ENCODE results near the gene ILDR1.

The ILDR1 gene

DNA sequence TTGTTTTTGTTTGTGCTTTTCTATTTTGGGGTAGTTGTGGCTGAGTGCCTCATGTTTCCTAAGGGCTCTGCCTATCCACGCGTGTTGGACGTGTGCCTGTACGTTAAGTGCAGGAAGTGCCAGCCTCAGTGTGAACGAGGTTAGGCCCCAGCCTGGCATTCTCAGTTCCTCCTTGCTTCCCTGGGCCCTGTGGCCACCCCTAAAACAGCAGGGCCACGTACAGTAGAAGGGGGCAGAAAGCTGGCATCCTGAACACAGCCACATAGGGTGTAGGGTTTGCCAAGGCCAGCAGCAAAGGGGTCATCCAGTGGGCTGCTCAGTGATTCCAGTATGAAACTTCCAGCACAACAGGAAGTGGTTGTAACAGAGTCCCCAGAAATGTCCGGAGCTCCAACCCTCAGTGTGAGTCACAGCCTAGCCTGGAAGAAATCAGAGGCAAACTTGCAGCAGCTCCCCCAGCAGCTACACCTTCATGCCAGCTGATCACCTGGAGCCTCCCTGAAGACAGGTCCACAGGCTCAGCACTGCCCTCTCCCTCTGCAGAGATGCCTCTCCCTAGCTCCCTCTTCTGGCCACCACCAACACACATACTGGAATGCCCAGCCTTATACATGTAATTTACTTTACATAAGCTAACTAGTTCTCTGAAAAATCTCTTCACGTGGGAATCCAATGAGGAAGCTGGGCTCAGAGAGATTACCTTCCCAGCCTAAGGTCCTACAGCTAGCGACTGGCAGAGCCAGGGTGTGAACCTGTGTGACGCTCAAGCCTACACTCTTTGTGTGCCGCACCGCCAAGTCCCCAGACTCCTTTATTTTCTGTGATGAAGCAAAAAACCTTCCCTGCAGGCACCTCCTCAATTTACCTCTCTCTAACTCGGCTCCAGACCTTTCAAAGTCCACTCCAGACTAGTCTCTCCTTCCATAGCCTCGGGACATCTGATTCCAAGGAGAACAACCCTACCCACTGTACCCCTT, 26.6 kb downstream of the ILDR1 start:
- peak; percentile 93 for DNase-seq (ENCODE audit: low read depth)
- no peak overlapping the region for H3K4me3 ChIP-seq (ENCODE audit: low read length)
- TF ChIP-seq, protein P1, sequence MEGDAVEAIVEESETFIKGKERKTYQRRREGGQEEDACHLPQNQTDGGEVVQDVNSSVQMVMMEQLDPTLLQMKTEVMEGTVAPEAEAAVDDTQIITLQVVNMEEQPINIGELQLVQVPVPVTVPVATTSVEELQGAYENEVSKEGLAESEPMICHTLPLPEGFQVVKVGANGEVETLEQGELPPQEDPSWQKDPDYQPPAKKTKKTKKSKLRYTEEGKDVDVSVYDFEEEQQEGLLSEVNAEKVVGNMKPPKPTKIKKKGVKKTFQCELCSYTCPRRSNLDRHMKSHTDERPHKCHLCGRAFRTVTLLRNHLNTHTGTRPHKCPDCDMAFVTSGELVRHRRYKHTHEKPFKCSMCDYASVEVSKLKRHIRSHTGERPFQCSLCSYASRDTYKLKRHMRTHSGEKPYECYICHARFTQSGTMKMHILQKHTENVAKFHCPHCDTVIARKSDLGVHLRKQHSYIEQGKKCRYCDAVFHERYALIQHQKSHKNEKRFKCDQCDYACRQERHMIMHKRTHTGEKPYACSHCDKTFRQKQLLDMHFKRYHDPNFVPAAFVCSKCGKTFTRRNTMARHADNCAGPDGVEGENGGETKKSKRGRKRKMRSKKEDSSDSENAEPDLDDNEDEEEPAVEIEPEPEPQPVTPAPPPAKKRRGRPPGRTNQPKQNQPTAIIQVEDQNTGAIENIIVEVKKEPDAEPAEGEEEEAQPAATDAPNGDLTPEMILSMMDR (IDR thresholded peaks at IDR 0.05; ENCODE audit: insufficient read depth, low read depth, low read length, missing control alignments): peak; percentile 68

DNA sequence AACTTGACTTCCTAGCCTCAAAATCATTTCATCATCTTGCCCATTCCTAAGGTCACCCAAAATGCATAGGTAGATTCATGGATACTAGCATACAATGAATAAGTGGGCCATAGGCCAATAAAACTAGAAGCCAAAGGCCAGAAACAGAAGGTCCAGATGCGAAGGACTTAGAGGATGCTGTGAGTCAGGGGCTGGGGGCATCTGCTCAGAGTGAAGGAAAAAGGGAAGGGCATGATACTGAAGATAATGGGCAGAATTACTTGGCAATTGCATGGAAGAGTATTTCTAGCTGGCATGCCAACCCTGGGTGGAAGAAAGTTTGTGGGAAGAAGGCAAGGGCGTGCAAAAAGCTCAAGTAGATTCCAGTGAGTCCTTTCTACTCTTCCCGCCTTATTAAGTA, 27.5 kb downstream of the ILDR1 start:
- TF ChIP-seq, protein P1 (IDR thresholded peaks at IDR 0.05; ENCODE audit: insufficient read depth, low read depth, low read length, missing control alignments): no peak
- no peak for DNase-seq (ENCODE audit: low read depth)
- H3K4me3 ChIP-seq (ENCODE audit: low read length): no peak overlapping the region

DNA sequence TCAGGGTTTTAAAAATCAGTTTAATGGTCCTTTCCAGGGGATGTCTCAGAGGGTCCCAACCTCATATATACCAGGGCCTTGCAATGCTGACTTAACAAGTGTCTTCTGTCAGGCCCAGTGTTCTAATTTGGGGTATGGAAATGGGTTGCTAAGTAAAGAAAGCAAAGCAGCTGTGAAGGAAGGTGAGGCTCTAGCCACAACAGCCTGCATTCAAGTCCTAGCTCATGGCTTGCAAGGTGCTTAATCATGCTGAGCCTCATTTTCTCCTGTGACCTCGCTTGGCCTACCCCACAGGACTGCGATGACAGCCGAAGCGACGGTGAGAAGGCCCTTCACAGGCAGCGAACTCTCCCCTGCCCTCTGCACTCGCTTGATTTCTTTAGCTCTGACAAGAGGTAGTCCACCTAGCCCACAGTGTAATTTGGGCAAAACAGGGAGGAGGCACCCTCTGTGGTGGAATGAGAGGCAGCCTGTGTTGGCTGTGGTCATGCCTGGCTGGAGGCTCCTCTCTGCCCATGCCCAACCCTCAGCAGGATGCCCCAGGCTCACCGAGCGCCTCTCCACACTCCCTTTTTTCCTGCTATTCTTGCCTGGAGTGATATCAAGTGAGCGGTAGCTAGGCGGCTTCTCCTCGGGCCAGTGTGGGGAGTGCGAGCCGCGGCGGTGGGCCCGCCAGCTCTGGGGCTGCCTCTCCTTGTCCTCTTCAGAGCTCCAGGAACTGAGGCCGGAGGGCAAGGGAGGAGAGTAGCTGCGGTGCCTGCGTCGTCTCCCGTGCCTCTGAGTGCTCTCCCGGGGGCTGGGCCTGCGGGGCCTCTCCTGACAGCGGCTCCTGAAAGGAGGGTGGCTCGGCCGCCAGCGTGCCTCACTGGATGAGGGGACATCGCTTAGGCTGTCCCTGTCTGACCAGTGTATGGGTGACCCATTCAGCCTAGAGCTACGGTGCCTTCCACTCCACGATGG, 29.2 kb downstream of the ILDR1 start:
- TF ChIP-seq, protein P1 (IDR thresholded peaks at IDR 0.05; ENCODE audit: insufficient read depth, low read depth, low read length, missing control alignments): no peak
- no peak overlapping the region for H3K4me3 ChIP-seq (ENCODE audit: low read length)
- no peak for DNase-seq (ENCODE audit: low read depth)

DNA sequence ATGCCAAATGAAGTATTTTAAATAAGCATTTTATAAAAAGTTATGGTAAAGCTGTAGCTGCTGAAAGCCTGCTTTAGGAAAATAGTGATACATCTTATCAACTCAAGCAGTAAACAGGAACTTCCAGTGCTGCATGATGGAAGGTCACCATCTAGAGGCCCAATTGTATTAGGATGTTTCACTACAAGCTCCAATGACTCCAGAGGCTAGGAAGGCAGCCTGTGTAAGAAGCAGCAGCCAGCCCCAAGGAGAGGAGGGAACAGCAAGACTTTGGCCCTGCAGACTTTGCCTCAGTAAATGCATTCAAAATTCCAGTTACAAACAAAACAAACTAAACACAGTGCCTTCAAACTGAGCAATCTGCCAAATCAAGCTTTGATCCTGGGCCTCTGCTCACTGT, 32.1 kb downstream of the ILDR1 start:
- TF ChIP-seq, protein P1 (IDR thresholded peaks at IDR 0.05; ENCODE audit: insufficient read depth, low read depth, low read length, missing control alignments): peak; percentile 66
- peak; percentile 68 for DNase-seq (ENCODE audit: low read depth)
- no peak overlapping the region for H3K4me3 ChIP-seq (ENCODE audit: low read length)

DNA sequence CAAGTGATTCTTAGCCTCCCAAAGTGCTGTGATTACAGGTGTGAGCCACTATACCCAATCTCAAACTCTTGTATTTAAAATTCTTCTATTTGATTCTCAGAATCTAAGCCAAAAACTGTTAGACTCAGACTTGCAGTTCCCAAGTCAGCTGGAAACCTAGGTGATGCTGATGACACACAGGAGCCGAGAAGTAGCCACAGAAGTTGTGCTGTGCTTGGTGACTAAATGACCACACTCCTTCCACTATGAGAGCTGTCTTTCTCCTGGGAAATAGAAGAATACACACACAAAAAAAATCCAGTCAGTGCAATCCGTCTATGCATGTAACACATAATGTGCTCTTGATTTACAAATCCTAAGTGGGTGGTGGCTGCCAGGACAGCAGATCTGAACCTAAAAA, 33.9 kb downstream of the ILDR1 start:
- no peak overlapping the region for H3K4me3 ChIP-seq (ENCODE audit: low read length)
- no peak for DNase-seq (ENCODE audit: low read depth)
- TF ChIP-seq, protein P1 (IDR thresholded peaks at IDR 0.05; ENCODE audit: insufficient read depth, low read depth, low read length, missing control alignments): no peak

DNA sequence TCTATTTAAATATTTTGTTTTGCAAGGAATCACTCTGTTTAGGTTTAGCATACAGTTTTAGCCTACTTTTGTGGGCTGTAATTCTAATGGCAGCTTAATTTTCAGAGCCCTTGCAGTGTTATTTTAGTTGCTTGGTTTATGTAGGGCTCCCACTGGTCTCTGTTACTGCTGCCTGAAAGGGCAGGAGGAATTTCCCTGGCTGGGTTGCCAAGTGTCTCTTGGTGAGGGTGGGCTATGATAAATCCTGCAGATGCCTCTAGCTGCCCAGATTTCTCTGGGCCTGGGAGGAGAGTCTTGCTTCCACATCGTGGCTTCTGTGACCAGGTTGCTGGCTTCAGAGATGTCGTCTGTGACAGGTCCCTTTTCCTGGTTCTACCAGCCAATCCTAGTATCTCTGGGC, 36.2 kb downstream of the ILDR1 start:
- TF ChIP-seq, protein P1 (IDR thresholded peaks at IDR 0.05; ENCODE audit: insufficient read depth, low read depth, low read length, missing control alignments): no peak
- DNase-seq (ENCODE audit: low read depth): no peak

More for the DNA sequence above, 36.2 kb downstream of the ILDR1 start:
- H3K4me3 ChIP-seq (ENCODE audit: low read length): no peak overlapping the region
